GM21619 (cell line): ENCODE results near the gene FAM120A.

ENCODE experiments used
- ATAC-seq: cut with Tn5 transposase; IDR thresholded peaks from one replicate; pipeline ENCODE4 v1.9.1; 2021; ENCODE audit not compliant: unreplicated experiment

Gene FAM120A

DNA sequence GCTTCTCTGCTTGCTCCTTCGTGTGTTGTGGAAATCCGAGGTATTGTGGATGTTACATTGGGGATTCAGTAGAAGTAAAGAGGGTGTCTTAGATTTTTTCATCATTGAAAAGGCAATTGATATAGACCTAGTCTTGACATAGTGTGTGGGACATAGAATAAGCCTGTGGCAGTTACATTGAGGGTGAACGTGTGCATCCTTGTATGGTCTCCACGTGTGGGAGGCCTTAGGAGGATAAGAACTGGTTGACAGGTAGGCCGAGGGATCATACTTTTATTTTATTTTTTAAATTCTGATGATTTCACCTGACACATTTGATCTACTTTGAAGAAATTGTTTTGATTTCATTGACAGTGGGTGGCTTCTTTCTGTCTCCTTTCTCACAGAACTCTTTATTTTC, 18.9 kb downstream of the FAM120A start:
- no peak for ATAC-seq

DNA sequence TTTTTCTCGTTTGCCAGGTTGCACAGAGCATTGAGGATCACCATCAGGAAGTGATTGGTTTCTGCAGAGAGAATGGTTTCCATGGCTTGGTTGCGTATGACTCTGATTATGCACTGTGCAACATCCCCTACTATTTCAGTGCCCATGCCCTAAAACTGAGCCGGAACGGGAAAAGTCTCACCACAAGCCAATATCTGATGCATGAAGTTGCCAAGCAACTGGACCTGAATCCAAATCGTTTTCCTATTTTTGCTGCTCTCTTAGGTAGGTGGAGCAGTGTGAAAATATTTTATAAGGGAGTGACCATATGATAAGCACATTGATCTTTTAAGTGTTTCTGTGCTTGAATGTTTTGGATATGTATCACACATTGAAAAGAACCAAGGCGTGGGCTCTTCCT, 19.6 kb downstream of the FAM120A start:
- ATAC-seq = no peak

DNA sequence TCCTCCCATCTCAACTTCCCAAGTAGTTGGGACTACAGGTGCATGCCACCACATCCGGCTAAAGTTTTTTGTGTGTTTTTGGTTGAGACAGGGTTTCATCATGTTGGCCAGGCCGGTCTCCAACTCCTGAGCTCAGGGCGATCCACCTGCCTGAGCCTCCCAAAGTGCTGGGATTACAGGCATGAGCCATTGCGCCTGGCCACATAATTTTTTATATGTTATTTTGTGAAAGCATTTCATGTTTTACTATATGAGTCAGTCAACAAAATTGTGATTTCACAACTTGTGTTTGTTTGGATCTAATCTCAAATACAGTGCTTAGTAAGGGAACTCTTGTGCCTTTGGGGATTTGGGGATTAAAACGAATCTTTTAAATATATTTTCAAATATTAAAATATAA, 21.9 kb downstream of the FAM120A start:
- no peak for ATAC-seq

DNA sequence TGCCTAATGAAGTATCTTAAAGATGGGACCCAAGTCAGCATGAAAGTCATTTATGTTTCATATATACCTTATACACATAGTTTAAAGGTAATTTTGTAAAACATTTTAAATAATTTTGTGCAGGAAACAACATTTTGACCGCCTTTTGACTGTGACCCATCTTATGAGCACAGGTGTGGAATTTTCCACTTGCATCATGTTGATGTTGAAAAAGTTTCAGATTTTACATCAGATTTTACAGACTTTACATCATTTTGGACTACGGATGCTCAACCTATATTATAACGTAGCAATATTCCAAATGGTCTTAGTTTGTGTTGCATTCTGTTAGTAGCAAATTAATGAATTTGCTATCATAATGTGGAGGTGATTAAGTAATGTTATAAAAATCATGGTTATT, 23.6 kb downstream of the FAM120A start:
- no peak for ATAC-seq

DNA sequence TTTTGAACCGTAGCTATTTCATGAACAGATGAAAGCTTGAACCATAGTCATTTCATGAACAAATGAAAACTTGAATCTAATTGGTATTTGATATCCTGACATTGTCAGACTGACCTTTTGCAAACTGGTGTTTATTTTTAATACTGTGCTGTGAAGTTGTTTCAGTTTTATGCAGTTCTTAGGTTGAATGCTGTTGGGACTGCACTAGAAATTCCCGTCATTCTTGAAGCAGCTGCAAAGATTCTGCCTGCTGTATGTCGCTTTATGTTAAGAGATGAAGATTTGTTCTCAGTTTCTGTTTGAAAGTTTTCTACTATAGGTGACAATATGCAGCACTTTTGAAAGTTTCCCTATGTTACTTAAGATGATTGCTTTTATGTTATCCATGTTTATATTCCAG, 24.4 kb downstream of the FAM120A start:
- ATAC-seq = no peak

DNA sequence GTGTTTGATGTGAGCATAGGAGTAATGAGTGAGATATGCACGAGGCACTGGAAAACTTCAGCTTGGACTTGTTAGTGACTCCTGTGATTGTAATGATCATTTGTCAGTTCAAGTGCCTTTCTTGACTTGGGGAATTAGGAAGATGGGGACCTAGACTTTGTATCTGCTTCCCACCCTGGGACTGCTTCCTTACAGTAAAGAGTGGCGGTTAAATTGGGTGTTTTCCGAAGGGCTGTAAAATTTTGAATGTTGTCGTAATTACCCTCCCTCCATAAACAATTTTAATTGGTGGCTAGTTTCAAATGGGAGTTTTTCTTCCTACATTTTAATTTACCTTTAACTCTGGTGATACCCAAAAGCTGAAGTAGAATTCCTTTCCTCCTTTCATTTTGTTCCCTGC, 25.4 kb downstream of the FAM120A start:
- no peak for ATAC-seq

DNA sequence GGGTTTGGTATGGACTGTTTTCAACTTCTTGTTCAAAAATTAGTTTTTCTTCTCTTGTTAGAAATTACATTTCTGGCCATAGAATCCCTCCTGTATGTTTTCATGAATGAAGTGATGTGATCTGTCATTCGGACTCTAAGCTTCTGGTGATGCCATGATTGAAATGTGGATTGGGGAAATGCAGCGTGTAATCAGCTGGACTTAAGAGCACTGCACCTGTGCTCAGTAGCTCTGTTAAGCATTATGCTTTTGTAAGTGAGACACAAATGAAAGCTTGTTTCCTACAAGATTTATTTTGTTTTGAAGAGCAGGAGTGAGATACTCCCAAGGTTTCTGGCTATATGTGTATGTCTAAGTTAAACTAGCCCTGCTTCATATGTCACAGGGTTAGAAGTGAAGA, 25.9 kb downstream of the FAM120A start:
- ATAC-seq = no peak

DNA sequence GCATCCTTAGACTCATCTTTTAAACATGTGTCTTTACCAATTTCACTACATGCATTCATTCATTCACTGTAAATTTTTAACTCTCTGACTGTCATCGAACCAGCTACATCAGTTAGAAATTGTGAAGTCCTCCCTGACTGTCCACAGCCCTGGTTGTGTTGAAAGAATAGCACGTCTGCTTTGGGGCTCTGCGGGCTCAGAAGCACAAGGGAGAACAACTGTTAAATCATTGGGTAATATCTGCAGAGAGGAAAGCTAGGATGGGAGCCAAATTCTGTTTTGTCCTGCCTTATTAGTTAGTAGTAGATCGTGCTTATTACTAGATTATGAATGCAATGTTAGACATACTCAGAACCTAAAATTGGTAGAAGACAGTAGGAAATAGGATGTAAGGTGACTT, 28.2 kb downstream of the FAM120A start:
- ATAC-seq = no peak

DNA sequence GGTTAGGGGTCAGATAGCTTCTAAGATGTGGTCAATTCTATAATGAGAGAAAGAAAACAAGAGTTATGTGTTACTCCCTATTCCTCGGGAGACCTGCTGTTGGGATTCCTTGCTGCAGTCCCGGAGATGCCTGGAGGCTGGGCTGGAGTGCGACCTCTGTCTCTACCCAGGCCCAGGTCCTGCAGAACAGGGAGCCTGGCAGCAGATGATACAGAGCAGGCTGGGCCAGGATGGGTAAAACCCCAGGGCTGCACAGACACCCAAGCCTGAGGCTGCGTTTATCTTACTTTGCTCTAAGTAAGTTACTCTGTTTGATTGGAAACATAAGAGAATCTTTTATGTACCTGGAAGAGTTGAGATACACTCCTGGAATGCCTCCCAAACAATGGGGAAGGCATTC, 28.8 kb downstream of the FAM120A start:
- ATAC-seq = no peak

DNA sequence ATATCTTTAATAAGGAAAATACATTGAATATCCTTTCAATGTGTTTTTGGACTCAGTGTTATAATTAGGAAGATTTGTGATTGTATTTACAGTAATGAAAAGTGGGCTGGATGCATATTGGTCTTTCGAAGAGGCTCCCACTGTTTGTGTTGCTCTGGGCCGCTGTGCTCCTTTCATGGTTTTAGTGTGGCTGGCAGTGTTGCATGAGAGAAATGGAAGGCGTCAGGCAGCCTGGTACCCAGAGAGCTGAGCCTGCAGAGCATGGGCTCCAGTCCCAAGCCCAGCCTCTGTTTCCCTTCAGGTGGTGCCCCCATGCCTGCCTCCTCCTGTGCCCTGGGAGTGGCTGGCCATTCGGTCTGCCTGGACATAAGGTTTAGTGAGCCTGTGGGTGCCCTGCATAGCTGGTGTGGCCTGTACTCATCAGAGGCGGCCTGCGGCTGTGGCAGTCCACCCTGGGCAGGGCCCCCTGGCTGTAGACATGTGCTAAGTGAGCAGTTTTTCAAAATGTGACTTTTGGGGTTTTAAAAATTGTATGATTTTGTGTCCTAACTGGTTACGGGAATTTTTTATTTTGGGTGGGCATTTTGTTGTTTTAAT, 29.3 kb downstream of the FAM120A start:
- no peak for ATAC-seq

DNA sequence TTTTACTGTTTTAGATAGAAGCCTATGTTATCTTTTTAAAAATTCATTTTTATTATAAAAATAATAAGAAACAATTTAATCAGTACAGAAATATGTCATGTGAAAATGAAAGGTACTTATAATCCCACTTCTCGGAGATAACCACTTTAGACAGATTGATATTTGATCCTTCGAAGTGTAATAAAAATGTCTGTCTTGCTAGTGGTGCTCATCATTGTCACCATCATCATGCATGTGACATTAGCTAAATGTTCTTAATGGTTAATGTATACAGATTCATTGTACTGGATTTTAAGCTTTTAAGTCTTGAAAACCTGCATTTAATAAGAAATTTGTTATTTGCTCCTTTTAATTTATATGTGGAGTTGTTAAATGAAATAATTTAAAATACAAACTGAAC, 32.0 kb downstream of the FAM120A start:
- no peak for ATAC-seq

DNA sequence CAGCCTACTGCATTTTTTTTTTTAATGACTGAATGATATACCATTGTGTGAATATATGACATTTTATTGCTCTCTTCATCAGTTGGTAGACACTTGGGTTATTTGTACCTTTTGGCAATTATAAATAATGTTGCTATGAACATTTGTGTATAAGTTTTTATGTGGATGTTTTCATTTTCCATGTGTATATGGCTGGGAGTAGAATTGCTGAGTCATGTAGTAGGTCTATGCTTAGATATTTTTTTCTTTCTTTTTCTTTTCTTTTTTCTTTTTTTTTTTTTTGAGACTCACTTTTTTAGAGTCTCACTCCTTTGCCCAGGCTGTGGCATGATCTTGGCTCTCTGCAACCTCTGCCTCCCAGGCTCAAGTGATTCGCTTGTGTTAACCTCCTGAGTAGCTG, 34.8 kb downstream of the FAM120A start:
- ATAC-seq = no peak

DNA sequence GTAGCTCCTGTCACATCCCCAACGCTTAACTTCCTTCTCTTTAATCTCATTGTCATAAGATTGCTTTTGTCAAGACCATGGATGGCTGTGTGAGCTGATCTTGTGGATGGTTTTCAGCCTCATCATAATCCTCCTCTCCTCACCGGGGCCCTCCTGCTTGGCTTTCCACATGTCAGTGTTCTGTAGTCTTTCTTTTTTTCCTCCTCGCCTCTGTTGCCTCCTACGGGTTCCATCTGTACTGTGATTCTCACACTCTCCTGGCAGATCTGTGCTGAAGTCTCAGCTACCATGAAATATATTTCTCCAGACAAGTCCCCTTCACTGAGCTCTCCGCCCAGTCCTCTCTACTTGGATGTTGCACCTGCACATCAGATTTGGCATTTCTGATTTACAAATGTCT, 36.8 kb downstream of the FAM120A start:
- ATAC-seq = no peak

DNA sequence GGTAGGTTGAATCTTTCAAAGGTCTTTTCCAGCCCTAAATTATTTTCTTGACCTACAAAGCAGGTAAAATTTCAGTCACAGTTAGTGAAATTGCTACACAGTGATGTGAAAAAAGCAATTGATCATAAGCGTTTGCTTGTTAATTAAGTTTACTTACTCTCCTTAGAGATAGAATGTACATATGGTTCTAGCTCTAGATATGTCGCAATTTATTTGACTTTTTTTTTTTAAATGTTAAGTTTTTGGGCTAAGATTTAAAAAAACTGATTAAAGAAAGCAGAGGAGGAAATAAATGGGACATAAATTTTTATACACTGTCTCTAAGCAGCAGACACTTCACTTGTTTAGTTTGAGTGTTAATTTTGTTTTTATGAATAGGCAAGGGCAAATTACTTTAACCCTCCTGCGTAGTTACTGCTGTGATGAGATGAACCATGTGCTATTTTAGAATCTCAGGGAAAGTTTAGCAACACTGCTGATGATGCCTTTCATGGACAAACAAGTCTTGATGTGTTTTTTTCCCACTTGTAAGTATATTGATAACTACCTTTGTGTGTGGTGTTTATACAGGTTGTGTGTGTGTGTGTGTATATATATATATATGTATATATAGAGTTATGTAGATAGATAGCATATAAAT, 40.2 kb downstream of the FAM120A start:
- ATAC-seq = no peak

DNA sequence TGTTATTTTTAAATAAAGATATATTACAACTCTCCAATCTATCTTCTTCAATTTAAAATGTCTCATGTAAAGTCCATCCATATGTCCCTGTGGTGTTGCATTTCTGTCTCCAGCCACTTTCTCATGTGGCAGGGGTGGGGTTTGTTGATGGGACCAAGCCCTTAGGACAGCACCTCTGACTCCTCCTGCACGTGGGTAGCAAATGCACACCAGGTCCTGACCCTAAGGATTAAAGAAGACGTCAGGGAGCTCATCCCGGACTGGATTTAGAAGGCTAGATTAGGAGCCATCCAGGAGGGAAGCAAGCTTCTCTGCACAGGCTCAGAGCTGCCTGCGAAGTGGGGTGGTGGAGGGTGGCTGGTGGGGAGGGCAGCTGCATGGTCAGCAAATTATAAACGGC, 40.8 kb downstream of the FAM120A start:
- no peak for ATAC-seq

DNA sequence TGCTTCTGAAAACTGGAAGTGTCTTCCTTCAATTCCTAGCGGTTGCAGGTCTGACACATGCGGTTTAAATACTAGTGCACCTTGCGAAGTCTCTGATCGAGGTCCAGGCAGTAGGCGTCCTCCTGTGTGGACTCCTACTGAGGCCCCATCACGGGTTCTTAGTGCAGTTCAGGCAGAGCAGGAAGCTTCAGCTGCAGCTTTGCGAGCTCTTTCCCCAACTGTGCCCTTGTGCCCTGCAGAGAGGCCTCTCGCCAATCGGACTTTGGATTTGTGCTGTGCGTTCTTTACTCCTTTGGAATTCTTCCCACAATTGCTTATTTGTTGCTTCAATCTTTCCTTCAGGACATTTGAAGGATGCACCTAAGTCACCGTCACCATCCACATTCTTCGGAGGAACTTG, 42.5 kb downstream of the FAM120A start:
- no peak for ATAC-seq

DNA sequence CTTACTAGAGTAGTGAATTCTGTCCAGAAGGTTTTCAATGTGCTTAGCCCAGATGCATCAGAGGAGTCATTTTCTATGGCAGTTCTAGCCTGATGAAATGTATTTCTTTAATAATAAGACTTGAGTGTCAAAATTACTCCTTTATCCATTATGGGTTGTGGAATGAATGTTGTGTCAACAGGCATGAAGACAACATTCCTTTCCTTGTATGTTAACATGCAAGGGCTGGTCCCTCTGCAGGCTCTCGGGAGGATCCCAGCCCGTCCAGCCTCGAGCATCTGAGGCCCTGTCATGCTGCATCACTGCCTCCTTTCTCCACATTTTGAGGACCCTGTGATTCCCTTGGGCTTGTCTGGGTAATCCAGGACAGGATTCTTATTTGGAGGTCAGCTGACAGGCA, 44.8 kb downstream of the FAM120A start:
- ATAC-seq = no peak

DNA sequence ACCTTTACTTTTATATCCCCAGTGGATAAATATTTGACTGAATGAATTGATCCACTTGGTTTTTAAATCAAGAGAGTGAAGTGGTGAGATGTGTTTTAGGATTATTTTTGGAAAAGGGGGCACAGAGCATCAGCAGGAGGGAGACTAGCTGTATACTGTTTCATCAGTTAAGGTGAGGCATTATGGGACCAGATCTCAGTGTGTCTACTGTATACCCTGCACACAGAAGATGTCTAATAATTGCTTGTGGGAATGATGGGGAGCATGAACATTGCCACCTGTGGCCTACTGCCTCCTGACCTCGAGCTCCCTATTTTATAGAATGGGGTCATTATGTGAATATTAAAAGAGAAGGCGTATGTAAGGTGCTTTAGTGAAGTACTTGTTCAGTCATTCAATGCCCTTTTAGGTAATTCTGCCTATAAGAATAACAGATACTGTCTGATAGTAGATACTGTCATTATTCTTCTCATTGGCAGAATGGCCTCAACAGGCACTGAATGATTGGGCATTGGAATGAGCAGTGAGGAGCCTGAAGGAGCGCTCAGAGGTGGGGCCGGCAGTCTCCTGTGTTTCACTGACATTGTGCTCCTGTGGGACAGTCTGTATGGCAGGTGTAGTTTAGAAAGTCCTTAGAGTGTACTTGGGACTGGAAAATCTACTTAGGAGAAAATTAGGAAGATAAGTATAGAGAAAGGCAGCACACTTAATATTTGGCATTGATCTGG, 49.2 kb downstream of the FAM120A start:
- no peak for ATAC-seq

DNA sequence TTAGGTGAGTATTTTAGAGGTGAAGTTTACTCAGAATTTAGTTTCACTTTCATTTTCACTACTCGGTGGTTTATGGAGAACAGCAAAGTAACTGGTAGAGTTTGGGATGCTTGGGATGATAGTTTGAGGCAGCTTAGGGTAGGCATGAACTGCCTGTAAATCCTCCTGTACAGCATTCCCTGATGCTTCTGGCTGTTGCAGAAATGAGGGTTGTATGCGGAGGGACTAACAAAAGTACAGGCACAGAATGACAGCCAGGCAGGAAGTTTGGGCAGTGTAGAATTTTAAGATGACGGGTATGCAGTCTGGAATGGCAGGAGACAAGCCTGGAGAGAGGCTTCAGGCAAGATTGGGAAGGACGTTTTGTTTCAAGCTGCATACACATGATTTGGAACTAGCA, 49.9 kb downstream of the FAM120A start:
- ATAC-seq = no peak

DNA sequence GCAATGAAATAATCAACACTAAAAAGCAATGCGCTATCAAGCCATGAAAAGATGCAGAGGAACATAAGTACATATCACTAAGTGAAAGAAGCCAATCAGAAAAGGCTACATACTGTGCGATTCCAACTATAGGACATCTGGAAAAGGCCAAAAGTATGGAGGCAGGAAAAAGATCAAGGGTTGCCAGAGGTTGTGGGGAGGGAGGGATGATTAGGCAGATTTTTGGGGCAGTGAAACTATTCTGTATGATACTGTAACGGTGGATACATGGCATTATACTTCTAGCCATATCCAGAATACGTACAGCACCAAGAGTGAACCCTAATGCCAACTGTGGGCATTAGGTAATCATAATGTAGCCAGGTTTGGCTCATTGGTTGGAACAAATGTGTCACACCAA, 51.9 kb downstream of the FAM120A start:
- ATAC-seq = no peak

DNA sequence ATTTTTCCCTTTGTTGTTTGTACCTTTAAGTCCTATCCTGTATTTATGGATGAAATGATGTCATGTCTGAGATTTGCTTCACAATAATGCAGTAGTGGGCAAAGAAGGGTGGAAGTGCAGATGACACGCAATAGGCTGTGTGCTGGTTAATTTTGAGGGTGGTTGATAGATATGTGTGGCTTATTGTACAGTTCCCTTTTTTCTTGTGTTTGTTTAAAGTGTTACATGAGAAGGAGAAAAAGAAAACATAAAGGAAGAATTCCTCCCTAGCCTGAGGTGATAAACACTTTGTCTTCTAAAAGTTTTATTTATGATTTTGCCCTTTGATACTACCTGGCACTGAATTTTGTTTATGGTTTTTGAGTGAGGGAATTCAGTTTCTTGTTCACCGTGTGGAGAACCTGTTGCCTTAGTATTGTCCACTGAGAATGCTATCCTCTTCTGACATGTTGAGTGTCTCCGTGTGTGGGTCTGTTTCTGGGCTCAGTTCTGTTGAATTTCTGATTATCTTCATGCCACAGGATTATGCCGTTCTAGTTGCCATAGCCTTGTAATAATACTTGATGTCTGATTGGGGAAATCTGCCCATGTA, 54.2 kb downstream of the FAM120A start:
- no peak for ATAC-seq

DNA sequence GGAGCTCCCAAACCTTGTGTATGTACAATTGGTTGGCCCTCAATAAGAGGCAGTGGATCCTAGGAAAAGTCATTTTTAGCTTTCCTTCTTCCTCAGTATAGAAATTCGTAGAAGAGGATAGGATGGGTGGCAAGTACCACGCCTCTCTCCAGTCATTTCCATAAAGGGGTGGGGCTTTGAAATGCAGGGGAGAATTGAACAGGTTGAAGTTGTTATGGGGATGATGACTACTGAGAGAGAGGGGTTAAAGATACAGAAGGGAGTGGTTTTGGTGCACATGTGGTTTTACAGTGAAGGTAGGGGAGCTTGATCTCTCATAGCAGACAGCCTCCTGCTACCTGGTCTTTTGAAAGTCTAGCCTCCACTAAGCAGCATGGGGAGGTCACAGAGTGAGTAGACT, 56.3 kb downstream of the FAM120A start:
- ATAC-seq = no peak
